H1 (cell line): ENCODE measurements around the gene RTEL1. TPM values are rescaled to one million over a fixed set of nuclear protein-coding genes. Genes with fewer than 3 reads are reported as not detected.

Experiments
- CTCF ChIA-PET: fragments of 300-600 bp; sonication (Branson Sonifier 250); formaldehyde crosslinking; loops from one replicate; lab custom pipeline; 2021; ENCODE audit not compliant: partially characterized antibody; lab: Charles Lee
- POLR2A ChIA-PET: fragments of 300-600 bp; sonication (Branson Sonifier 250); formaldehyde crosslinking; loops from one replicate; lab custom pipeline; 2021; ENCODE audit warnings: inconsistent platforms; ENCODE audit not compliant: partially characterized antibody; lab: Charles Lee
- DNase-seq, 2 experiments: peaks; one replicate each; pipeline versions ENCODE4 v3.0.0 to v3.0.0-alpha.2; 2010 to 2022; ENCODE audit warnings: low spot score in 2 of 2, low read depth in 1 of 2, mixed read lengths in 1 of 2
- FAIRE-seq: peaks from 2 replicates; lab custom pipeline; 2011; peaks lifted over from hg19 to GRCh38; lab: Jason Lieb, UNC
- H2AFZ ChIP-seq: 2 replicates; pipeline ENCODE4 v1.8.1; 2012; ENCODE audit warnings: low read length, inconsistent platforms
- H2AK5ac ChIP-seq: 2 replicates; pipeline ENCODE4 v1.6.1; 2013; ENCODE audit warnings: low read depth, low read length
- H2BK120ac ChIP-seq: replicated peaks from 2 replicates; pipeline ENCODE3; 2013; ENCODE audit warnings: low read depth, low read length, inconsistent platforms
- H2BK12ac ChIP-seq: 2 replicates; pipeline ENCODE4 v1.6.1; 2013; ENCODE audit warnings: low read depth, low read length
- H2BK15ac ChIP-seq: 2 replicates; pipeline ENCODE4 v1.6.1; 2013; ENCODE audit warnings: low read length
- H2BK20ac ChIP-seq: 2 replicates; pipeline ENCODE4 v1.6.1; 2013; ENCODE audit warnings: low read length
- H2BK5ac ChIP-seq: 2 replicates; pipeline ENCODE4 v1.6.1; 2013; ENCODE audit warnings: low read depth, low read length
- H3K14ac ChIP-seq: 2 replicates; pipeline ENCODE4 v1.6.1; 2013; ENCODE audit warnings: inconsistent platforms; ENCODE audit not compliant: insufficient read length
- H3K18ac ChIP-seq: 2 replicates; pipeline ENCODE4 v1.6.1; 2013; ENCODE audit warnings: low read length; ENCODE audit errors: extremely low read depth
- H3K23ac ChIP-seq: 2 replicates; pipeline ENCODE4 v1.6.1; 2013; ENCODE audit warnings: inconsistent platforms; ENCODE audit not compliant: insufficient read length
- H3K23me2 ChIP-seq: 2 replicates; pipeline ENCODE4 v1.6.1; 2013; ENCODE audit warnings: low read depth, low read length
- H3K27ac ChIP-seq: 2 replicates; pipeline ENCODE4 v1.6.1; 2011; ENCODE audit warnings: low read depth, low read length, inconsistent platforms
- H3K27me3 ChIP-seq, 4 experiments: replicated peaks in 1 of 4; 1 replicate in 1 of 4; 2 replicates in 3 of 4; pipeline versions ENCODE4 v1.6.1 to v1.8.1; 2011 to 2013; ENCODE audit warnings: low read length in 3 of 4, mild to moderate bottlenecking in 3 of 4, inconsistent platforms in 2 of 4, mixed read lengths in 2 of 4, moderate library complexity in 1 of 4; ENCODE audit not compliant: control insufficient read depth in 3 of 4, insufficient read depth in 3 of 4; ENCODE audit errors: extremely low read depth in 1 of 4
- H3K36me3 ChIP-seq, 4 experiments: 2 replicates each; pipeline versions ENCODE4 v1.6.1 to v1.8.1; 2011 to 2013; ENCODE audit warnings: mild to moderate bottlenecking in 4 of 4, low read length in 3 of 4, moderate library complexity in 2 of 4, control low read depth in 1 of 4, inconsistent platforms in 1 of 4; ENCODE audit not compliant: insufficient read depth in 4 of 4, control insufficient read depth in 2 of 4
- H3K4ac ChIP-seq: replicated peaks from 2 replicates; pipeline ENCODE3; 2013; ENCODE audit warnings: low read length, low read depth, mixed read lengths, inconsistent platforms; ENCODE audit not compliant: insufficient read length
- H3K4me1 ChIP-seq, 4 experiments: replicated peaks in 1 of 4; 1 replicate in 1 of 4; 2 replicates in 3 of 4; pipeline versions ENCODE4 v1.6.1 to v1.8.1; 2011 to 2013; ENCODE audit warnings: low read length in 3 of 4, inconsistent platforms in 2 of 4, mixed read lengths in 1 of 4; ENCODE audit not compliant: insufficient read depth in 4 of 4, control insufficient read depth in 3 of 4
- H3K4me2 ChIP-seq, 2 experiments: 2 replicates each; pipeline versions ENCODE4 v1.6.1 to v1.8.1; 2011 to 2013; ENCODE audit warnings: low read depth in 2 of 2, low read length in 2 of 2, control low read depth in 1 of 2, inconsistent platforms in 1 of 2, mild to moderate bottlenecking in 1 of 2; ENCODE audit not compliant: insufficient read depth in 1 of 2
- H3K4me3 ChIP-seq, 4 experiments: fragments of 200-600, 300-600 bp in 1 of 4; sonication (generic), shearing (Covaris generic), sonication (Bioruptor Twin) in 1 of 4; 2 replicates each; pipeline versions ENCODE4 v1.5.1 to v1.8.1; 2011 to 2016; ENCODE audit warnings: low read length in 4 of 4, low read depth in 3 of 4, control low read depth in 2 of 4, inconsistent platforms in 2 of 4, mild to moderate bottlenecking in 2 of 4, mixed read lengths in 1 of 4, moderate library complexity in 1 of 4; ENCODE audit not compliant: insufficient read depth in 2 of 4; ENCODE audit errors: extremely low read depth in 1 of 4
- H3K56ac ChIP-seq: replicated peaks from 2 replicates; pipeline ENCODE3; 2013; ENCODE audit warnings: low read depth, mild to moderate bottlenecking, mixed read lengths, low read length, inconsistent platforms; ENCODE audit not compliant: insufficient read length
- H3K79me1 ChIP-seq: 2 replicates; pipeline ENCODE4 v1.6.1; 2013; ENCODE audit warnings: low read depth, low read length, control low read depth
- H3K79me2 ChIP-seq, 2 experiments: 2 replicates each; pipeline versions ENCODE4 v1.6.1 to v1.8.1; 2012 to 2013; ENCODE audit warnings: low read length in 2 of 2, mild to moderate bottlenecking in 2 of 2, inconsistent platforms in 1 of 2; ENCODE audit not compliant: insufficient read depth in 2 of 2, control insufficient read depth in 1 of 2
- H3K9ac ChIP-seq, 4 experiments: replicated peaks in 1 of 4; 1 replicate in 1 of 4; 2 replicates in 3 of 4; pipeline versions ENCODE4 v1.6.1 to v1.8.1; 2011 to 2013; ENCODE audit warnings: low read depth in 3 of 4, low read length in 3 of 4, control low read depth in 2 of 4, mild to moderate bottlenecking in 2 of 4, moderate library complexity in 2 of 4, inconsistent platforms in 1 of 4; ENCODE audit errors: extremely low read depth in 1 of 4
- H3K9me3 ChIP-seq, 2 experiments: 2 replicates each; pipeline versions ENCODE4 v1.6.1 to v1.8.1; 2012 to 2013; ENCODE audit warnings: mild to moderate bottlenecking in 2 of 2, moderate library complexity in 2 of 2, control low read depth in 1 of 2, inconsistent platforms in 1 of 2, low read depth in 1 of 2, low read length in 1 of 2, mixed read lengths in 1 of 2; ENCODE audit not compliant: insufficient read depth in 2 of 2
- H4K20me1 ChIP-seq, 2 experiments: replicated peaks in 1 of 2; 2 replicates each; pipeline versions ENCODE3 to v1.8.1; 2011 to 2013; ENCODE audit warnings: inconsistent platforms in 2 of 2, low read length in 2 of 2, mild to moderate bottlenecking in 1 of 2; ENCODE audit not compliant: insufficient read depth in 2 of 2, control insufficient read depth in 1 of 2
- H4K5ac ChIP-seq: 2 replicates; pipeline ENCODE4 v1.6.1; 2013; ENCODE audit warnings: low read length, low read depth, mixed read lengths, inconsistent platforms; ENCODE audit not compliant: insufficient read length
- H4K8ac ChIP-seq: 2 replicates; pipeline ENCODE4 v1.8.0; 2013; ENCODE audit warnings: mild to moderate bottlenecking, moderate library complexity, low read length, inconsistent platforms; ENCODE audit not compliant: insufficient read depth; ENCODE audit errors: extremely low read depth
- H4K91ac ChIP-seq: replicated peaks from 2 replicates; pipeline ENCODE3; 2013; ENCODE audit warnings: low read length, mixed read lengths, inconsistent platforms; ENCODE audit not compliant: insufficient read length
- EZH2 ChIP-seq: fragments of 200-600 bp; sonication (generic); IDR thresholded peaks from 2 replicates; pipeline ENCODE4 v1.7.1; 2012; ENCODE audit warnings: low read depth, mild to moderate bottlenecking, moderate library complexity, low read length, inconsistent platforms; ENCODE audit not compliant: severe bottlenecking
- HDAC6 ChIP-seq: IDR thresholded peaks from one replicate; pipeline ENCODE4 v1.7.1; 2012; ENCODE audit warnings: low read depth, mild to moderate bottlenecking, inconsistent platforms, low read length, moderate library complexity
- KDM1A ChIP-seq: fragments of 200-600, 300-600 bp; sonication (generic); IDR thresholded peaks from 2 replicates; pipeline ENCODE4 v1.7.1; 2016; ENCODE audit warnings: mild to moderate bottlenecking, low read length, borderline replicate concordance
- PHF8 ChIP-seq: fragments of 200-600 bp; sonication (generic); conservative IDR thresholded peaks from 2 replicates; pipeline ENCODE4 v1.7.1; 2012; ENCODE audit warnings: low read depth, mild to moderate bottlenecking, inconsistent platforms, low read length, moderate library complexity
- POLR2A ChIP-seq, 2 experiments: IDR thresholded peaks; 1 replicate in 1 of 2; 2 replicates in 1 of 2; pipeline ENCODE4 v1.6.1; 2011; ENCODE audit warnings: low read depth in 2 of 2, low read length in 2 of 2, mild to moderate bottlenecking in 2 of 2; ENCODE audit errors: control extremely low read depth in 1 of 2
- SIN3A ChIP-seq, 2 experiments: IDR thresholded peaks in 1 of 2; conservative IDR thresholded peaks in 1 of 2; 2 replicates each; pipeline ENCODE4 v1.6.1; 2011 to 2012; ENCODE audit warnings: low read length in 2 of 2, improper control_type of control experiment in 1 of 2, low read depth in 1 of 2, mild to moderate bottlenecking in 1 of 2
- SIRT6 ChIP-seq: IDR thresholded peaks from one replicate; pipeline ENCODE4 v1.7.1; 2012; ENCODE audit warnings: low read length, inconsistent platforms
- SRF ChIP-seq: IDR thresholded peaks from 2 replicates; pipeline ENCODE4 v1.6.1; 2011; ENCODE audit warnings: mild to moderate bottlenecking, low read depth, low read length, moderate library complexity
- TAF1 ChIP-seq: IDR thresholded peaks from 2 replicates; pipeline ENCODE4 v1.6.1; 2011; ENCODE audit warnings: mild to moderate bottlenecking, low read depth, low read length
- TAF7 ChIP-seq: optimal IDR thresholded peaks from 2 replicates; pipeline ENCODE3; 2011; ENCODE audit warnings: low read depth, mild to moderate bottlenecking, inconsistent platforms, low read length, moderate library complexity, borderline replicate concordance
- TBP ChIP-seq: IDR thresholded peaks from 2 replicates; pipeline ENCODE4 v1.6.1; 2011; ENCODE audit warnings: low read depth, low read length, improper control_type of control experiment
- WGBS, 2 experiments: shearing (Covaris generic) in 1 of 2; methylation state at CpG; one replicate each; pipeline versions ENCODE4 v1.1.6 to v1.1.7; 2013 to 2015; ENCODE audit warnings: low lambda C conversion rate in 2 of 2, mixed read lengths in 2 of 2, inconsistent platforms in 1 of 2, low coverage in 1 of 2, missing lambda C conversion rate in 1 of 2; ENCODE audit not compliant: insufficient replicate concordance in 2 of 2, insufficient coverage in 1 of 2, insufficient read length in 1 of 2; ENCODE audit errors: extremely low coverage in 1 of 2, missing lambda C conversion rate in 1 of 2; 5-methylcytosine and 5-hydroxymethylcytosine counted together
- polyA plus RNA-seq, 7 experiments: library from polyadenylated mRNA; depleted of rRNA in 3 of 7; stranded (reverse) in 5 of 7; unstranded in 2 of 7; fragments of >200 nt in 5 of 7; fragments of 200-250 nt in 2 of 7; gene quantifications; 1 replicate in 5 of 7; 2 replicates in 1 of 7; 4 replicates in 1 of 7; pipeline versions ENCODE4 v1.2.1 to v1.2.3, GENCODE V29; 2011 to 2013; ENCODE audit warnings: missing spikeins in 2 of 7, mixed read lengths in 2 of 7
- total RNA-seq: library from RNA; stranded (reverse); fragmentation: NEBNext Ultra II Directional; extraction: Animal tissue kit (Norgen Biotek cat#: 25700); gene quantifications from 2 replicates; pipeline ENCODE4 v1.2.1, GENCODE V29; 2021
- TF ChIP-seq, protein P1 (sequence below): IDR thresholded peaks from 2 replicates; pipeline ENCODE4 v1.6.1; 2011; ENCODE audit warnings: low read length, improper control_type of control experiment

The RTEL1 gene
- total and polyA plus RNA-seq, 2 of the 8 experiments (the other 6 are each of a cell fraction or from before 2014, with no cell fraction given): 16.2 to 37.1 TPM

DNA sequence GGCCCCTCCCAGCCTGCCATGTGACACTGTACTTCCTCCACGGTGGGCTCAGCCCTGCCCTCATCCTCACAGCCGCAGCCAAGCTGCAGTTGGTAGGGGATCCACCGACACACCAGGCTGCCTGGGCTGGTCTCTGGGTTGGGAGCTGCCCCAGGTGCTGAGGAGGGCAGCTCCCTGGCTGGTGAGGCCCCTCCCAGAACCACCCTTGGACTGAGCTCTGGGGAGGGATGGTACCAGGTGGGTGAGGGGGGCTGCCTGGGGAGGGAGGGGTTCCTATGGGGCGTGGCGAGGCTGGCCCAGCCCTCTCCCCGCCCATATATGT lies 38.2 kb downstream of the RTEL1 start:
- 70% methylated on average over 3 of the region's 6 CpGs; no CpG with 5 or more reads in 1 of the 2 experiments for WGBS, 2 experiments
- CTCF ChIA-PET: interaction anchor here (0.6 to 1.1 kb wide), 4 partner anchors 11 to 1534 kb away, joined by 3 to 4 read pairs (median 3); partner anchors contain the start of genes ARFRP1, PTK6 and ZGPAT
- Histone ChIP-seq H3K18ac (no peak overlapping the region), H3K4me1 (peaks cover 0 to 12% (median 7%) of the 10 kb centered on the region in 4 experiments; a peak in 4 of 7 replicates), H3K36me3 (peaks cover 0 to 3% (median 0%) of the 10 kb centered on the region in 4 experiments; a peak in 1 of 8 replicates), H3K9ac (no peak overlapping the region), H2BK5ac (0 out of 2 replicates have a peak overlapping the region, but pooled peaks have one; percentile 60), H2BK12ac (no peak overlapping the region), H4K8ac (peak overlapping the region; percentile 72), H3K79me1 (no peaks in the 10 kb centered on the region), H3K79me2 (no peaks in the 10 kb centered on the region), H2AFZ (no peak overlapping the region), H4K20me1 (peaks cover 0 to 15% of the 10 kb centered on the region in 2 experiments), H4K91ac (peak overlapping the region; percentile 55), H3K23ac (no peak overlapping the region), H3K9me3 (no peaks in the 10 kb centered on the region; a peak in 1 of 4 replicates), H2BK15ac (no peak overlapping the region), H3K27me3 (no peaks in the 10 kb centered on the region), H2BK120ac (no peak overlapping the region), H4K5ac (no peak overlapping the region), H2AK5ac (no peak overlapping the region), H3K4me2 (peak overlapping the region; percentile 58 to 65; a peak in 3 of 4 replicates), H3K4ac (no peak overlapping the region), H3K4me3 (peak overlapping the region in 1 of 4 experiments; percentile 45; a peak in 2 of 8 replicates), H2BK20ac (no peak overlapping the region), H3K23me2 (peaks cover 8% of the 10 kb centered on the region; the same call in 1 of the 2 replicates), H3K27ac (no peak overlapping the region), H3K14ac (no peak overlapping the region), H3K56ac (no peak overlapping the region)
- DNase-seq (peak in 1 of 2 experiments; percentile 69), FAIRE-seq (no peak)
- peak; percentile 18 for TF ChIP-seq TAF7
- no peak for TF ChIP-seq EZH2
- peak; percentile 21 to 28; a peak in 1 of 4 replicates for TF ChIP-seq SIN3A (conservative IDR thresholded peaks at IDR 0.05 in 1 of 2, IDR thresholded peaks at IDR 0.05 in 1 of 2; ENCODE audit: low read depth in 1 of 2, low read length in 2 of 2)
- TF ChIP-seq SIRT6: no peak
- 0 out of 2 replicates have a peak, but pooled peaks have one; percentile 42 for TF ChIP-seq TBP
- TF ChIP-seq TAF1: peak; percentile 32; the same call in 1 of the 2 replicates
- TF ChIP-seq KDM1A: peak; percentile 80; the same call in 1 of the 2 replicates
- TF ChIP-seq PHF8: 0 out of 2 replicates have a peak, but pooled peaks have one; percentile 22
- peak in 1 of 2 experiments; percentile 49; a peak in 1 of 3 replicates for TF ChIP-seq POLR2A (IDR thresholded peaks at IDR 0.05; ENCODE audit: control extremely low read depth in 1 of 2, low read depth in 2 of 2, low read length in 2 of 2)
- TF ChIP-seq SRF: no peak
- no peak for TF ChIP-seq HDAC6
- TF ChIP-seq, protein P1, sequence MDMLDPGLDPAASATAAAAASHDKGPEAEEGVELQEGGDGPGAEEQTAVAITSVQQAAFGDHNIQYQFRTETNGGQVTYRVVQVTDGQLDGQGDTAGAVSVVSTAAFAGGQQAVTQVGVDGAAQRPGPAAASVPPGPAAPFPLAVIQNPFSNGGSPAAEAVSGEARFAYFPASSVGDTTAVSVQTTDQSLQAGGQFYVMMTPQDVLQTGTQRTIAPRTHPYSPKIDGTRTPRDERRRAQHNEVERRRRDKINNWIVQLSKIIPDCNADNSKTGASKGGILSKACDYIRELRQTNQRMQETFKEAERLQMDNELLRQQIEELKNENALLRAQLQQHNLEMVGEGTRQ: peak; percentile 52
- POLR2A ChIA-PET: interaction anchor here (0.8 to 4.2 kb wide), 11 partner anchors 8 to 198 kb away, joined by 3 to 49 read pairs (median 5); partner anchors contain the start of genes ARFRP1, LIME1, RTEL1 and ZGPAT
